ENCODE measurements around the gene FAAP20. TPM values are rescaled to one million over a fixed set of nuclear protein-coding genes. Genes with fewer than 3 reads are reported as not detected.

The FAAP20 gene
- total and polyA plus RNA-seq, 3 donors from 2014 or later: 65.5 to 72.6 (median 72.0) TPM

DNA sequence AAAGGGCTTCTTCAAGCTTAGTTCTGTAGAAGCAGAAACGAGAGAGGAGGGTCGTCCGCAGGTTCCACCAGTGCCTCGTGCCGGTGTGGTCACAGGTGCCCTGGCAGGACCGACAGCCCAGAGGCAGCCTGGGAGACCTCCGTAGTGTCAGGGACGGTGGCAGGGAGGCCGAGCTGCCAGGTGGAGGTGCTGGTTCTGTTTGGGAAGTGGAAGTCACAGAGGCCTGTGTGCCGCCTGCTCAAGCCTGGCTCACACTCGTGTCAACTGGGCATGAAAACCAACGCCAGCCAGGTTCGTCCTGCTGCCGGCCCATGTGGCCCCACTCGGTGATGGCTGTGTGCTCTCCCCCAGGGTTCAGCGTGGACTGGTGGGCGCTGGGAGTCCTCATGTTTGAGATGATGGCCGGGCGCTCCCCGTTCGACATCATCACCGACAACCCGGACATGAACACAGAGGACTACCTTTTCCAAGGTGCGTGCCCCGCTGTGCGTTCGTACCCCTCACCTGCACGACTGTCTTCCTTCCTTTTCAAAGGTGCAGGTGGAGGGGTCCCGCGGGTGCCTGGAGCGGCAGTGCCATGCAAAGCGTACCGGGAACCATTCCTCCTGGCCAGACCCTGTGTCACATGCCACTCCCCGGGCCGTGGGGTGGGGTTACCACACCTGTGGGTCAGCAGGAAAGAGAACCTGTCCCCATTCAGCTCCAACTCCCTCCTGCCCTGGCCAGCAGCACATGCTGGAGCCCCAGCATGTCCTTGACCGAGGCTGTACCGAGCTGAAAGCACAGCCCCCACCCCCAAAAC is 20.8 kb downstream of the FAAP20 start:
- intact Hi-C loops (cut with DNase I; ENCODE audit: low total_unique reads): no loop called here
- Histone ChIP-seq H3K4me3 (no peak overlapping the region), H3K4me1 (peaks cover 5% of the 10 kb centered on the region), H3K27ac (no peak overlapping the region), H3K36me3 (ENCODE audit: low read depth, missing control alignments) (no peaks in the 10 kb centered on the region), H3K27me3 (no peaks in the 10 kb centered on the region), H3K9me3 (no peaks in the 10 kb centered on the region)
- 85 to 86% methylated on average over 9 to 37 of the region's 37 CpGs for WGBS, 2 donors
- no peak for DNase-seq
- no peak for TF ChIP-seq POLR2A (IDR thresholded peaks at IDR 0.05)
- TF ChIP-seq, protein P1, sequence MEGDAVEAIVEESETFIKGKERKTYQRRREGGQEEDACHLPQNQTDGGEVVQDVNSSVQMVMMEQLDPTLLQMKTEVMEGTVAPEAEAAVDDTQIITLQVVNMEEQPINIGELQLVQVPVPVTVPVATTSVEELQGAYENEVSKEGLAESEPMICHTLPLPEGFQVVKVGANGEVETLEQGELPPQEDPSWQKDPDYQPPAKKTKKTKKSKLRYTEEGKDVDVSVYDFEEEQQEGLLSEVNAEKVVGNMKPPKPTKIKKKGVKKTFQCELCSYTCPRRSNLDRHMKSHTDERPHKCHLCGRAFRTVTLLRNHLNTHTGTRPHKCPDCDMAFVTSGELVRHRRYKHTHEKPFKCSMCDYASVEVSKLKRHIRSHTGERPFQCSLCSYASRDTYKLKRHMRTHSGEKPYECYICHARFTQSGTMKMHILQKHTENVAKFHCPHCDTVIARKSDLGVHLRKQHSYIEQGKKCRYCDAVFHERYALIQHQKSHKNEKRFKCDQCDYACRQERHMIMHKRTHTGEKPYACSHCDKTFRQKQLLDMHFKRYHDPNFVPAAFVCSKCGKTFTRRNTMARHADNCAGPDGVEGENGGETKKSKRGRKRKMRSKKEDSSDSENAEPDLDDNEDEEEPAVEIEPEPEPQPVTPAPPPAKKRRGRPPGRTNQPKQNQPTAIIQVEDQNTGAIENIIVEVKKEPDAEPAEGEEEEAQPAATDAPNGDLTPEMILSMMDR (IDR thresholded peaks at IDR 0.05): no peak

DNA sequence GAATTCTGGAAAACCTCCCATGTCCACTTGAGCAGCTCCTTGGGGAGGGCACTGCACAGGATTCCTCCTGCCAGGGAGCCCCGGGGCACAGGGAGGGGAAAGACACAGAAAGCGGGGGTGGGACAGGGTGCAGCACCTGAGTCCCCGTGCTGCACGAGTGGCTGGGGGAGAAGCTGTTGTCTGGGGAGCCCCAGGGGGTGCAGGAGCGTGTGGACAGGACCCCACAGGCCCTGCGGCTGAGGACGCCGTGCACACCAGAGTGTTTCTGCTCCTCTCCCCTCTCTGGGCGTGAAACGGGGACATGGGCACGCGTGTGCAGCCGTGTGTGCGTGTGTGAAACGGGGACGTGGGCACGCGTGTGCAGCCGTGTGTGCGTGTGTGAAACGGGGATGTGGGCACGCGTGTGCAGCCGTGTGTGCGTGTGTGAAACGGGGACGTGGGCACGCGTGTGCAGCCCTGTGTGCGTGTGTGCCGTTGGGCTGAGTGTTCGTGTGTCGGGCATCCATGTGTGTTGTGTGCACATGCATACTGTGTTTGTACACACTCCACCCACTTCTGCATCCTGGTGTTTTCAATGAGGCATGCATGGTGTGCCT is 21.9 kb downstream of the FAAP20 start:
- no peaks in the 10 kb centered on the region for H3K27me3 ChIP-seq
- intact Hi-C loops (cut with DNase I; ENCODE audit: low total_unique reads): no loop called here
- WGBS, 2 donors: 93 to 94% methylated on average over 32 to 33 of the region's 33 CpGs
- DNase-seq: no peak
- H3K4me1 ChIP-seq: peaks cover 5% of the 10 kb centered on the region
- H3K9me3 ChIP-seq: no peaks in the 10 kb centered on the region
- no peak overlapping the region for H3K4me3 ChIP-seq
- no peak overlapping the region for H3K27ac ChIP-seq
- H3K36me3 ChIP-seq (ENCODE audit: low read depth, missing control alignments): no peaks in the 10 kb centered on the region
- TF ChIP-seq, protein P1 (IDR thresholded peaks at IDR 0.05): no peak
- TF ChIP-seq POLR2A (IDR thresholded peaks at IDR 0.05): no peak

DNA sequence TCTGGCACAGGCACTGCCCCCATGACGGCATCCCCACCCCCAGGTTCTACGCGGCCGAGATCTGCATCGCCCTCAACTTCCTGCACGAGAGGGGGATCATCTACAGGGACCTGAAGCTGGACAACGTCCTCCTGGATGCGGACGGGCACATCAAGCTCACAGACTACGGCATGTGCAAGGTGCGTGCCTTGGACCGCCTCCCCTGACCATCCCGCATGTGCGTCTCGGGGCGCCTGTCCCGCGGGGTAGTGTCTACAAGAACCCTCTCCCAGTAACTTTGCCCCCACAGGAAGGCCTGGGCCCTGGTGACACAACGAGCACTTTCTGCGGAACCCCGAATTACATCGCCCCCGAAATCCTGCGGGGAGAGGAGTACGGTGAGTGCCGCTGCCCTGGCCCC is 22.6 kb downstream of the FAAP20 start:
- intact Hi-C loops (cut with DNase I; ENCODE audit: low total_unique reads): no loop called here
- DNase-seq: no peak
- 93 to 98% methylated on average over 24 to 26 of the region's 26 CpGs for whole genome bisulfite sequencing, 2 donors
- TF ChIP-seq, protein P1 (IDR thresholded peaks at IDR 0.05): no peak
- TF ChIP-seq POLR2A (IDR thresholded peaks at IDR 0.05): no peak
- Histone ChIP-seq H3K36me3 (ENCODE audit: low read depth, missing control alignments) (no peaks in the 10 kb centered on the region), H3K27me3 (no peaks in the 10 kb centered on the region), H3K4me3 (no peak overlapping the region), H3K4me1 (peaks cover 5% of the 10 kb centered on the region), H3K27ac (no peak overlapping the region), H3K9me3 (no peaks in the 10 kb centered on the region)

DNA sequence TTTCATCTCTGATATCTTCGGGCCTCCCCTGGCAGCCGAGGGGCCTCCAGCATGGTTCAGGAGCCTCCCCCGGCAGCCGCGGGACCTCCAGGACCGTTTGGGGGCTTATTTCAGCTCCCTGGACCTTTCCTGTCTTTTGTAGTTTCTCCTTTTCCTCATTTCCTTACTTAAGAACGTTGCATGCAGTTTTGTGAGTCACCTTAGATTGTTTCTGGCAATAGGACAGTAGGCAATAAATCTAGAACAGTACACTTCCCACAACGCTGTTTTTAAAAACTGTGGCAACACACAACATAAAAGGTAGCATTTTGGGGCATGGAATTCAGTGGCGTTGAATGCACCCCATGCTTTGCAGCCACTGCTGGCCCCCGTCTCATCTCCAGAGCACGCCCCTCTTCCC is 24.4 kb downstream of the FAAP20 start:
- intact Hi-C loops (cut with DNase I; ENCODE audit: low total_unique reads): no loop called here
- no peak overlapping the region for H3K27ac ChIP-seq
- WGBS, 2 donors: 61 to 63% methylated on average over 11 of the region's 11 CpGs
- H3K9me3 ChIP-seq: no peaks in the 10 kb centered on the region
- DNase-seq: no peak
- H3K4me3 ChIP-seq: no peak overlapping the region
- H3K27me3 ChIP-seq: no peaks in the 10 kb centered on the region
- H3K36me3 ChIP-seq (ENCODE audit: low read depth, missing control alignments): no peaks in the 10 kb centered on the region
- TF ChIP-seq POLR2A (IDR thresholded peaks at IDR 0.05): no peak
- TF ChIP-seq, protein P1 (IDR thresholded peaks at IDR 0.05): no peak
- no peaks in the 10 kb centered on the region for H3K4me1 ChIP-seq

Data from testis (tissue), 3 donors.